WTC11 (cell line): ENCODE results near the gene PAX8. TPM values are rescaled to one million over a fixed set of nuclear protein-coding genes. Genes with fewer than 3 reads are reported as not detected.

Source experiments
- ATAC-seq: fragments of 200-7000 bp; cut with Tn5 transposase; 2 replicates; pipeline ENCODE4 v1.10.0; 2021; ENCODE audit warnings: mild to moderate bottlenecking, moderate library complexity
- CTCF ChIA-PET: fragments of 300-600 bp; sonication (Branson Sonifier 250); formaldehyde crosslinking; loops from one replicate; lab custom pipeline; 2021; ENCODE audit warnings: antibody characterized with exemption; lab: Charles Lee
- POLR2A ChIA-PET: fragments of 350-600 bp; sonication (Branson Sonifier 250); formaldehyde crosslinking; loops from one replicate; lab custom pipeline; 2021; ENCODE audit warnings: antibody characterized with exemption; lab: Charles Lee
- DNase-seq: peaks from one replicate; pipeline ENCODE4 v3.0.0; 2021; ENCODE audit warnings: low spot score
- H3K27ac Mint-ChIP-seq: 2 replicates; pipeline ENCODE4 v1.8.0; 2021; ENCODE audit warnings: mixed read lengths
- H3K27me3 Mint-ChIP-seq: 2 replicates; pipeline ENCODE4 v1.8.0; 2021; ENCODE audit warnings: low read depth, mild to moderate bottlenecking, moderate library complexity, mixed read lengths
- H3K36me3 Mint-ChIP-seq: 2 replicates; pipeline ENCODE4 v1.8.0; 2021; ENCODE audit warnings: mixed read lengths
- H3K4me1 Mint-ChIP-seq: 2 replicates; pipeline ENCODE4 v1.8.0; 2022; ENCODE audit warnings: mixed read lengths
- H3K4me3 Mint-ChIP-seq: 2 replicates; pipeline ENCODE4 v1.8.0; 2021; ENCODE audit warnings: mild to moderate bottlenecking, moderate library complexity, mixed read lengths
- H3K9me3 Mint-ChIP-seq: 2 replicates; pipeline ENCODE4 v1.8.0; 2021; ENCODE audit warnings: mixed read lengths
- E2F4 ChIP-seq: sonication (generic); formaldehyde crosslinking; IDR thresholded peaks from 2 replicates; pipeline ENCODE4 v1.8.1; 2022; ENCODE audit warnings: low read depth, mild to moderate bottlenecking, moderate library complexity, missing genetic modification reagents, borderline replicate concordance
- FOXP4 ChIP-seq: sonication (generic); formaldehyde crosslinking; IDR thresholded peaks from 2 replicates; pipeline ENCODE4 v1.8.0; 2022; ENCODE audit warnings: mild to moderate bottlenecking, missing genetic modification reagents
- IRF1 ChIP-seq: sonication (generic); formaldehyde crosslinking; IDR thresholded peaks from 2 replicates; pipeline ENCODE4 v1.8.0; 2023; ENCODE audit warnings: missing genetic modification reagents
- IRF2 ChIP-seq: sonication (generic); formaldehyde crosslinking; IDR thresholded peaks from 2 replicates; pipeline ENCODE4 v1.8.0; 2022; ENCODE audit warnings: low read depth, missing genetic modification reagents, borderline replicate concordance
- JAZF1 ChIP-seq: fragments of 250-450 bp; sonication (Bioruptor Pico); IDR thresholded peaks from 2 replicates; pipeline ENCODE4 v1.9.0; 2021; ENCODE audit warnings: moderate library complexity, mild to moderate bottlenecking, inconsistent platforms
- MAX ChIP-seq: sonication (generic); formaldehyde crosslinking; IDR thresholded peaks from 2 replicates; pipeline ENCODE4 v1.8.0; 2022; ENCODE audit warnings: mild to moderate bottlenecking, missing genetic modification reagents
- MLX ChIP-seq: sonication (generic); formaldehyde crosslinking; IDR thresholded peaks from 2 replicates; pipeline ENCODE4 v1.8.1; 2023; ENCODE audit warnings: mild to moderate bottlenecking, missing genetic modification reagents, moderate library complexity
- NR1H2 ChIP-seq: sonication (generic); formaldehyde crosslinking; IDR thresholded peaks from 2 replicates; pipeline ENCODE4 v1.9.0; 2021; ENCODE audit warnings: mild to moderate bottlenecking, moderate library complexity, missing genetic modification reagents
- STAT6 ChIP-seq: sonication (generic); formaldehyde crosslinking; conservative IDR thresholded peaks from 2 replicates; pipeline ENCODE4 v1.8.1; 2023; ENCODE audit warnings: mild to moderate bottlenecking, low read depth, missing genetic modification reagents, moderate library complexity
- TEAD1 ChIP-seq: sonication (generic); formaldehyde crosslinking; IDR thresholded peaks from 2 replicates; pipeline ENCODE4 v1.8.0; 2022; ENCODE audit warnings: mild to moderate bottlenecking, missing genetic modification reagents
- ZBTB21 ChIP-seq: sonication (generic); formaldehyde crosslinking; IDR thresholded peaks from 2 replicates; pipeline ENCODE4 v1.8.1; 2023; ENCODE audit warnings: mild to moderate bottlenecking, missing genetic modification reagents, borderline replicate concordance
- ZMAT4 ChIP-seq: fragments of 250-450 bp; sonication (Bioruptor Pico); IDR thresholded peaks from 2 replicates; pipeline ENCODE4 v1.9.0; 2021; ENCODE audit warnings: mild to moderate bottlenecking
- ZNF138 ChIP-seq: sonication (generic); formaldehyde crosslinking; conservative IDR thresholded peaks from 2 replicates; pipeline ENCODE4 v1.8.1; 2022; ENCODE audit warnings: mild to moderate bottlenecking, moderate library complexity, missing genetic modification reagents
- ZNF317 ChIP-seq: sonication (generic); formaldehyde crosslinking; IDR thresholded peaks from 2 replicates; pipeline ENCODE4 v1.8.1; 2023; ENCODE audit warnings: low read depth, mild to moderate bottlenecking, moderate library complexity, missing genetic modification reagents, borderline replicate concordance
- total RNA-seq: library from RNA; stranded (reverse); gene quantifications from 3 replicates; pipeline ENCODE4 v1.2.3, GENCODE V29; 2021

PAX8 gene
- total RNA-seq, 1 experiment from 2014 or later = 0.35 TPM

- H3K27me3 Mint-ChIP-seq = peaks cover 4% of the 10 kb centered on the region; the same call in 1 of the 2 replicates
- no peak overlapping the region for H3K4me3 Mint-ChIP-seq
- H3K36me3 Mint-ChIP-seq = no peaks in the 10 kb centered on the region
- ATAC-seq = no peak
- no peak for TF ChIP-seq IRF1 (CRISPR knock-in tag)
- no peak for TF ChIP-seq IRF2 (CRISPR knock-in tag)
- TF ChIP-seq MLX (CRISPR knock-in tag) = no peak
- no peak for TF ChIP-seq ZMAT4
- no peak for TF ChIP-seq ZNF138 (CRISPR knock-in tag)
- no peak for TF ChIP-seq FOXP4
- no peaks in the 10 kb centered on the region for H3K9me3 Mint-ChIP-seq
- ChIA-PET CTCF (interaction anchor here (0.8 to 1.3 kb wide), 2 partner anchors 32 kb away, joined by 3 to 4 read pairs; no protein-coding TSS in a partner anchor), POLR2A (no interaction called here)
- peaks cover 11% of the 10 kb centered on the region for H3K4me1 Mint-ChIP-seq
- no peak for DNase-seq
- H3K27ac Mint-ChIP-seq = no peak overlapping the region
Observed at GRCh38 chr2:113230531-113230930, 48.2 kb downstream of the PAX8 start.

GRCh38 chr2:113229795-113230194 lies 48.9 kb downstream of the PAX8 start:
- ChIA-PET POLR2A (no interaction called here), CTCF (interaction anchor here (0.7 to 1.2 kb wide), 3 partner anchors 10 to 31 kb away, joined by 3 to 4 read pairs (median 3); no protein-coding TSS in a partner anchor)
- Mint-ChIP-seq H3K4me1 (peaks cover 17% of the 10 kb centered on the region), H3K27ac (no peak overlapping the region), H3K36me3 (no peaks in the 10 kb centered on the region), H3K4me3 (no peak overlapping the region), H3K27me3 (peaks cover 4% of the 10 kb centered on the region; the same call in 1 of the 2 replicates), H3K9me3 (no peaks in the 10 kb centered on the region)
- no peak for TF ChIP-seq TEAD1 (CRISPR knock-in tag)
- no peak for TF ChIP-seq FOXP4
- TF ChIP-seq JAZF1 (CRISPR knock-in tag) = no peak
- TF ChIP-seq ZBTB21 = no peak
- no peak for TF ChIP-seq E2F4 (CRISPR knock-in tag)
- no peak for TF ChIP-seq STAT6 (CRISPR knock-in tag)
- TF ChIP-seq NR1H2 (CRISPR knock-in tag) = no peak
- TF ChIP-seq ZNF317 (CRISPR knock-in tag) = no peak
- TF ChIP-seq MAX = no peak
- no peak for DNase-seq
- no peak for ATAC-seq
